Measurements from ENCODE around the gene ATP8A2.

- TF ChIP-seq EZH2 (IDR thresholded peaks at IDR 0.05; ENCODE audit: borderline replicate concordance, insufficient read depth, low read length, poor library complexity, severe bottlenecking): no peak
- no peak for TF ChIP-seq TAF1 (IDR thresholded peaks at IDR 0.05; ENCODE audit: low read depth)
- TF ChIP-seq, protein P1, sequence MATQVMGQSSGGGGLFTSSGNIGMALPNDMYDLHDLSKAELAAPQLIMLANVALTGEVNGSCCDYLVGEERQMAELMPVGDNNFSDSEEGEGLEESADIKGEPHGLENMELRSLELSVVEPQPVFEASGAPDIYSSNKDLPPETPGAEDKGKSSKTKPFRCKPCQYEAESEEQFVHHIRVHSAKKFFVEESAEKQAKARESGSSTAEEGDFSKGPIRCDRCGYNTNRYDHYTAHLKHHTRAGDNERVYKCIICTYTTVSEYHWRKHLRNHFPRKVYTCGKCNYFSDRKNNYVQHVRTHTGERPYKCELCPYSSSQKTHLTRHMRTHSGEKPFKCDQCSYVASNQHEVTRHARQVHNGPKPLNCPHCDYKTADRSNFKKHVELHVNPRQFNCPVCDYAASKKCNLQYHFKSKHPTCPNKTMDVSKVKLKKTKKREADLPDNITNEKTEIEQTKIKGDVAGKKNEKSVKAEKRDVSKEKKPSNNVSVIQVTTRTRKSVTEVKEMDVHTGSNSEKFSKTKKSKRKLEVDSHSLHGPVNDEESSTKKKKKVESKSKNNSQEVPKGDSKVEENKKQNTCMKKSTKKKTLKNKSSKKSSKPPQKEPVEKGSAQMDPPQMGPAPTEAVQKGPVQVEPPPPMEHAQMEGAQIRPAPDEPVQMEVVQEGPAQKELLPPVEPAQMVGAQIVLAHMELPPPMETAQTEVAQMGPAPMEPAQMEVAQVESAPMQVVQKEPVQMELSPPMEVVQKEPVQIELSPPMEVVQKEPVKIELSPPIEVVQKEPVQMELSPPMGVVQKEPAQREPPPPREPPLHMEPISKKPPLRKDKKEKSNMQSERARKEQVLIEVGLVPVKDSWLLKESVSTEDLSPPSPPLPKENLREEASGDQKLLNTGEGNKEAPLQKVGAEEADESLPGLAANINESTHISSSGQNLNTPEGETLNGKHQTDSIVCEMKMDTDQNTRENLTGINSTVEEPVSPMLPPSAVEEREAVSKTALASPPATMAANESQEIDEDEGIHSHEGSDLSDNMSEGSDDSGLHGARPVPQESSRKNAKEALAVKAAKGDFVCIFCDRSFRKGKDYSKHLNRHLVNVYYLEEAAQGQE (IDR thresholded peaks at IDR 0.05; ENCODE audit: borderline replicate concordance): no peak
Observed at GRCh38 chr13:25579221-25579620, 207.4 kb downstream of the ATP8A2 start.
